Stomach (tissue), 9 donors: ENCODE data around the gene MICALL1. TPM values are rescaled to one million over a fixed set of nuclear protein-coding genes. Genes with fewer than 3 reads are reported as not detected.
"Not testable (repeated sequence)": the region's sequence is repeated elsewhere in the genome, so short reads cannot be mapped to it uniquely, and the experiment has no call there.

ENCODE experiments used
- DNase-seq, 2 donors: peaks; one replicate each; pipeline versions ENCODE4 v3.0.0 to v3.0.0-alpha.2; 2013 to 2019
- H3K27ac ChIP-seq, 5 donors: fragments of 200-600 bp in 4 of 5; sonication (generic) in 4 of 5; one replicate each; pipeline ENCODE4 v1.5.1; 2013 to 2019; ENCODE audit warnings: mild to moderate bottlenecking in 1 of 5, moderate library complexity in 1 of 5
- H3K27me3 ChIP-seq, 3 donors: fragments of 200-600 bp; sonication (generic); one replicate each; pipeline ENCODE4 v1.5.1; 2017 to 2019; ENCODE audit warnings: mixed run types in 1 of 3
- H3K36me3 ChIP-seq, 4 donors: fragments of 200-600 bp; sonication (generic); 1 replicate in 3 of 4; 2 replicates in 1 of 4; pipeline ENCODE4 v1.5.1; 2016 to 2019
- H3K4me1 ChIP-seq, 4 donors: fragments of 200-600 bp; sonication (generic); one replicate each; pipeline ENCODE4 v1.5.1; 2016 to 2019
- H3K4me3 ChIP-seq, 4 donors: fragments of 200-600 bp; sonication (generic) in 3 of 4; one replicate each; pipeline ENCODE4 v1.5.1; 2016 to 2019; ENCODE audit warnings: mild to moderate bottlenecking in 1 of 4
- H3K9me3 ChIP-seq, 4 donors: fragments of 200-600 bp; sonication (generic); one replicate each; pipeline ENCODE4 v1.5.1; 2016 to 2019
- EP300 ChIP-seq: sonication (generic); formaldehyde crosslinking; IDR thresholded peaks from one replicate; pipeline ENCODE4 v1.6.1; 2017; ENCODE audit warnings: antibody characterized with exemption
- POLR2A ChIP-seq, 4 donors: fragments of 450-650 bp; IDR thresholded peaks; one replicate each; pipeline ENCODE4 v1.6.1; 2016; ENCODE audit warnings: antibody characterized with exemption in 4 of 4, control low read depth in 2 of 4, mild to moderate bottlenecking in 1 of 4, moderate library complexity in 1 of 4
- POLR2AphosphoS5 ChIP-seq, 3 donors: sonication (generic); formaldehyde crosslinking; IDR thresholded peaks; one replicate each; pipeline ENCODE4 v1.6.1; 2016; ENCODE audit warnings: antibody characterized with exemption in 3 of 3
- WGBS, 5 donors: extraction: QIAGEN DNeasy Blood & Tissue Kit in 3 of 5; methylation state at CpG; one replicate each; pipeline versions ENCODE4 v1.1.5 to v1.1.7; 2013 to 2018; 5-methylcytosine and 5-hydroxymethylcytosine counted together
- intact Hi-C: fragments of 100-400 bp; cut with DNase I; formaldehyde crosslinking; loops from one replicate; pipeline ENCODE4 v1.15.1; 2023; ENCODE audit warnings: low total_unique reads
- polyA plus RNA-seq, 3 donors: library from polyadenylated mRNA; stranded (reverse); fragments of 200-250 nt; gene quantifications; one replicate each; pipeline ENCODE4 v1.2.3, GENCODE V29; 2013
- total RNA-seq, 5 donors: library from RNA; depleted of rRNA; stranded (reverse); fragments of >200 nt; gene quantifications; one replicate each; pipeline versions ENCODE4 v1.1.0 to v1.2.3, GENCODE V29; 2014 to 2016
- TF ChIP-seq, protein P1 (sequence below), 7 experiments: fragments of 450-650 bp in 4 of 7; fragments of 200-600 bp in 3 of 7; sonication (generic) in 3 of 7; IDR thresholded peaks; one replicate each; pipeline ENCODE4 v1.5.1; 2016 to 2019; ENCODE audit warnings: antibody characterized with exemption in 7 of 7, control low read depth in 2 of 7, mild to moderate bottlenecking in 1 of 7
- donor health status: healthy with polysubstance abuse.
- donor health status: Bipolar disorder and iron deficiency.
- donor health status: healthy.

Gene MICALL1
- total and polyA plus RNA-seq, 8 donors = 17.7 to 155 (median 54.7) TPM

DNA sequence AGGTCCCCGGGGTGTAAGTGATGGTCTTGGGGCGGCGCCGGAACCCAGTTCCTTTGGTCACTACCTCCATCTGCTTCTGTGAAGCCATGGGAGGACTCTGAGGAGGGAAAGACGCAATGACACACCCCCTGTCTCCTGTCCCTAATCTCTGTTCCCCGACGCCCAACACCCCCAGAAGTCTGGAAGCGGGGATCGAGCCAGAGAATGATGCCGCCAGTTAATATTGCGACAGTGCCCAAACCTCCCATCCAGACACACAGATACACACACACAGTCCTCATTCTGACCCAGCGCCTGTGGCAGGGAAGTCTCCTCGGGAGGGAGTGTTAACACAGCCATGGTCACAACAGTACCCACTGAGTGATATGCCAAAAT lies 47.0 kb downstream of the MICALL1 start:
- Histone ChIP-seq H3K36me3 (peaks cover 10 to 19% (median 16%) of the 10 kb centered on the region in 4 donors), H3K27ac (peak overlapping the region; percentile 55 to 85 (median 80)), H3K4me1 (peaks cover 20 to 39% (median 31%) of the 10 kb centered on the region in 4 donors), H3K4me3 (peak overlapping the region; percentile 87 to 99 (median 91)), H3K27me3 (no peaks in the 10 kb centered on the region), H3K9me3 (no peaks in the 10 kb centered on the region)
- DNase-seq = peak in 1 of 2 donors; percentile 35
- TF ChIP-seq POLR2AphosphoS5 (IDR thresholded peaks at IDR 0.05) (no peak), EP300 (no peak), POLR2A (IDR thresholded peaks at IDR 0.05) (no peak)
- TF ChIP-seq, protein P1, sequence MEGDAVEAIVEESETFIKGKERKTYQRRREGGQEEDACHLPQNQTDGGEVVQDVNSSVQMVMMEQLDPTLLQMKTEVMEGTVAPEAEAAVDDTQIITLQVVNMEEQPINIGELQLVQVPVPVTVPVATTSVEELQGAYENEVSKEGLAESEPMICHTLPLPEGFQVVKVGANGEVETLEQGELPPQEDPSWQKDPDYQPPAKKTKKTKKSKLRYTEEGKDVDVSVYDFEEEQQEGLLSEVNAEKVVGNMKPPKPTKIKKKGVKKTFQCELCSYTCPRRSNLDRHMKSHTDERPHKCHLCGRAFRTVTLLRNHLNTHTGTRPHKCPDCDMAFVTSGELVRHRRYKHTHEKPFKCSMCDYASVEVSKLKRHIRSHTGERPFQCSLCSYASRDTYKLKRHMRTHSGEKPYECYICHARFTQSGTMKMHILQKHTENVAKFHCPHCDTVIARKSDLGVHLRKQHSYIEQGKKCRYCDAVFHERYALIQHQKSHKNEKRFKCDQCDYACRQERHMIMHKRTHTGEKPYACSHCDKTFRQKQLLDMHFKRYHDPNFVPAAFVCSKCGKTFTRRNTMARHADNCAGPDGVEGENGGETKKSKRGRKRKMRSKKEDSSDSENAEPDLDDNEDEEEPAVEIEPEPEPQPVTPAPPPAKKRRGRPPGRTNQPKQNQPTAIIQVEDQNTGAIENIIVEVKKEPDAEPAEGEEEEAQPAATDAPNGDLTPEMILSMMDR (IDR thresholded peaks at IDR 0.05) = no peak
- WGBS, 5 donors = 0 to 1% (median 0%) methylated on average over 11 to 13 of the region's 13 CpGs
- intact Hi-C loops = no loop called here

DNA sequence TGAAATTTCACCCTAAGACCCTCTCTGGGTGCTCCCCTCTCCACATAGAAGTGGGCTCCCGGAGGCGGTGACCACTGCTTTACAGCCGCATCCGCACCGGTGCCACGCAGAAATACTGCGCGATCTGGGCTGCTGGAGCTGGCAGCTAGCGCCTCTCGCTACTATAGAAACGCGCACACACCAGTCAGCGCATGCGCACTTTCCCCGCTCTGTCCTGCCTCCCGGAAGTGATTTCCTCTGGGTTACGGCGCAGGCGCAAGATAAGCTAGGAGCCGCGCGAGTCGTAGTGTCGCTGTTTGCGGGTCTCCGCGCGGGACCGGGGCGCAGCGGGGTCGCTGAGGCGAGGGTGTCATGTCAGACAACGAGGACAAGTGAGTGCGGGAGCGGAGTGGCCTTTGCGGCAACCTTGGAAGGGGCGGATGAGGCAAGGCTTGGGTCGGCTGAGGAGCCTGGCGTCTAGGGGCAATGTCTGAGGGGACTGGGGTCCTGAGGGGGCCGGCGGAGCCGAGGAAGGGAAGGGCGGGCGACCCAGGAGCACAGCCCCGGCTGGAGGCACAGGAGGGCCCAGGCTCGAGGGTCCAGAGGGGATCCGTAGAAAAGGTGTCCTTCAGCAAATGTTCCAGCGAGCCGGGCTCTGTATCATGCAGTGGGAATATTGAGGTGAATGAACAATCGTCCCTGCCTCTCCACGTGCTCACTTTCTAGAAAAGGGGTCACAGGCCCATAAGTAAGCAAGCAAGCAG lies 47.5 kb downstream of the MICALL1 start, which contains the start of the genes C22orf23 and POLR2F:
C22orf23 (minus strand) TSS at position 165 of the 743 bp plus-strand sequence. CDS start 452 bp downstream, outside the sequence.
POLR2F (plus strand) TSS at position 263 of the 743 bp plus-strand sequence; CDS start at position 352, 89 bp downstream.
- Histone ChIP-seq H3K4me3 (peak within 1 kb of the TSS; percentile 87 to 99 (median 91)), H3K36me3 (peaks cover 14 to 25% (median 22%) of the 10 kb centered on the region in 4 donors), H3K4me1 (peaks cover 20 to 39% (median 31%) of the 10 kb centered on the region in 4 donors), H3K9me3 (no peaks in the 10 kb centered on the region), H3K27ac (peak within 1 kb of the TSS; percentile 66 to 85 (median 80)), H3K27me3 (no peaks in the 10 kb centered on the region)
- 0 to 1% (median 0%) methylated on average over 45 to 52 of the region's 52 CpGs for WGBS, 5 donors
- DNase-seq = peak; percentile 98 to 99
- peak in 1 of 4 donors; percentile 20 for TF ChIP-seq POLR2A (IDR thresholded peaks at IDR 0.05)
- TF ChIP-seq EP300 = no peak
- TF ChIP-seq, protein P1 (IDR thresholded peaks at IDR 0.05) = peak in 1 of 7 experiments; percentile 14
- peak; percentile 77 to 95 (median 89) for TF ChIP-seq POLR2AphosphoS5 (IDR thresholded peaks at IDR 0.05)
- intact Hi-C loops = no loop called here

DNA sequence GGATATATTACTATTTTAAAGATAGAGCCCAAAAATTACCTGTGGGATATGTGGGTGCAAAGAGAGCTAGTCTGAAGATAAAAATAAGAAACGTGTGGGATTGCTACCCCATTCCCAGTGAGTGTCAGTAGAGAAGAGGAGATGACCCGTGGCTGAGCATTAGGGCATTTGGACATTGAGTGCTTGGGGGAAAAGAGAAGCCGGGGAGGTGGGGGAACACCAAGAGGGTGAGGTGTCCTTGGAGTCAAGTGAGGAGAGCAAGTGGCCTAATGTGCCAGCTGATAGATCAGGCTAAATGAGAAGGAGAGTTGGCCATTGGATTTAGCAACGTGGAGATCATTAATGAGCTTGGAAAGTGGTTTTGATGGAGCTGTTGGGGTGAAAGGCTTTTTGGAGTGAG lies 48.6 kb downstream of the MICALL1 start:
- DNase-seq = no peak
- peak overlapping the region; percentile 87 to 99 (median 91) for H3K4me3 ChIP-seq
- H3K4me1 ChIP-seq = peaks cover 20 to 39% (median 31%) of the 10 kb centered on the region in 4 donors
- intact Hi-C loops = no loop called here
- TF ChIP-seq, protein P1 (IDR thresholded peaks at IDR 0.05) = no peak
- TF ChIP-seq POLR2A (IDR thresholded peaks at IDR 0.05) (no peak), POLR2AphosphoS5 (IDR thresholded peaks at IDR 0.05) (no peak), EP300 (no peak)
- H3K36me3 ChIP-seq = peaks cover 25 to 36% (median 33%) of the 10 kb centered on the region in 4 donors
- WGBS, 5 donors = 57 to 81% (median 69%) methylated on average over 4 of the region's 4 CpGs
- no peaks in the 10 kb centered on the region for H3K27me3 ChIP-seq
- H3K9me3 ChIP-seq = no peaks in the 10 kb centered on the region
- H3K27ac ChIP-seq = no peak overlapping the region

DNA sequence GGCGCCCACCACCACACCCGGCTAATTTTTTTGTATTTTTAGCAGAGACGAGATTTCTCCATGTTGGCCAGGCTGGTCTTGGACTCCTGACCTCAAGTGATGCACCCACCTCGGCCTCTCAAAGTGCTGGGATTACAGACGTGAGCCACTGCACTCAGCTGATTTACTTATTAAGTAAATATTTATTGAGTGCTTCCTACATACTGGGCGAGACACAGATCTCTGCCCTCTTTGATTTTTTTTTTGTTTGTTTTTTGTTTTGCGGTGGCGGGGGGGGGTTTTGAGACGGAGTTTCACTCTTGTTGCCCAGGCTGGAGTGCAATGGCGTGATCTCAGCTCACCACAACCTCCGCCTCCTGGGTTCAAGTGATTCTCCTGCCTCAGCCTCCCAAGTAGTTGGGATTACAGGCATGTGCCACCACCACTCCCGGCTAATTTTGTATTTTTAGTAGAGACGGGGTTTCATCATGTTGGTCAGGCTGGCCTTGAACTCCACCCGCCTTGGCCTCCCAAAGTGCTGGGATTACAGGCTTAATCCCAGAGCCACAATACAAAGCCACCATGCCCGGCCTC lies 49.8 kb downstream of the MICALL1 start:
- H3K27me3 ChIP-seq, DNase-seq, H3K27ac ChIP-seq, intact Hi-C loops, H3K9me3 ChIP-seq, H3K4me3 ChIP-seq: not testable (repeated sequence)
- 57 to 73% (median 66%) methylated on average over 15 of the region's 15 CpGs for WGBS, 5 donors
- peaks cover 20 to 39% (median 31%) of the 10 kb centered on the region in 4 donors for H3K4me1 ChIP-seq
- peaks cover 35 to 48% (median 45%) of the 10 kb centered on the region in 4 donors for H3K36me3 ChIP-seq
